ENCODE data around the gene TYK2.
"Not testable (repeated sequence)": the region's sequence is repeated elsewhere in the genome, so short reads cannot be mapped to it uniquely, and the experiment has no call there.

The TYK2 gene

GRCh38 chr19:10372690-10373089 lies 7.7 kb downstream of the TYK2 start:
- DNase-seq (ENCODE audit: low spot score): no peak

- DNase-seq (ENCODE audit: low spot score): no peak
These were observed 12.1 kb downstream of the TYK2 start for GRCh38 chr19:10368101-10368803.

- not testable (repeated sequence) for DNase-seq (ENCODE audit: low spot score)
These were observed 13.3 kb downstream of the TYK2 start for GRCh38 chr19:10366950-10367512.

- no peak for DNase-seq (ENCODE audit: low spot score)
These were observed 14.9 kb downstream of the TYK2 start for GRCh38 chr19:10365518-10365917.

- no peak for DNase-seq (ENCODE audit: low spot score)
These were observed 15.7 kb downstream of the TYK2 start for GRCh38 chr19:10364644-10365043.

GRCh38 chr19:10363789-10364281 lies 16.5 kb downstream of the TYK2 start:
- no peak for DNase-seq (ENCODE audit: low spot score)

GRCh38 chr19:10362259-10362658 lies 18.1 kb downstream of the TYK2 start:
- DNase-seq (ENCODE audit: low spot score): no peak

- DNase-seq (ENCODE audit: low spot score): no peak
These were observed 18.8 kb downstream of the TYK2 start for GRCh38 chr19:10361569-10362011.

GRCh38 chr19:10356431-10356830 lies 23.9 kb downstream of the TYK2 start:
- DNase-seq (ENCODE audit: low spot score): no peak

- no peak for DNase-seq (ENCODE audit: low spot score)
These were observed 26.5 kb downstream of the TYK2 start for GRCh38 chr19:10353793-10354391.

GRCh38 chr19:10352764-10353671 lies 27.4 kb downstream of the TYK2 start:
- DNase-seq (ENCODE audit: low spot score): no peak

- no peak for DNase-seq (ENCODE audit: low spot score)
These were observed 33.9 kb downstream of the TYK2 start for GRCh38 chr19:10346509-10346908.

GRCh38 chr19:10344780-10345179 lies 35.6 kb downstream of the TYK2 start:
- no peak for DNase-seq (ENCODE audit: low spot score)

- no peak for DNase-seq (ENCODE audit: low spot score)
These were observed 36.9 kb downstream of the TYK2 start for GRCh38 chr19:10343495-10343894.

- DNase-seq (ENCODE audit: low spot score): no peak
These were observed 40.4 kb downstream of the TYK2 start for GRCh38 chr19:10339977-10340376.

- no peak for DNase-seq (ENCODE audit: low spot score)
These were observed 40.9 kb downstream of the TYK2 start, which contains the start of gene ICAM3 for GRCh38 chr19:10339380-10339960. Gene ICAM3 (minus strand): TSS chr19:10339624. CDS start chr19:10339614, 10 bp downstream.

- DNase-seq (ENCODE audit: low spot score): no peak
These were observed 41.4 kb downstream of the TYK2 start for GRCh38 chr19:10338940-10339339.

- DNase-seq (ENCODE audit: low spot score): not testable (repeated sequence)
These were observed 43.6 kb downstream of the TYK2 start for GRCh38 chr19:10336725-10337124.

- DNase-seq (ENCODE audit: low spot score): no peak
These were observed 44.9 kb downstream of the TYK2 start for GRCh38 chr19:10335352-10335985.

GRCh38 chr19:10334588-10335351 lies 45.6 kb downstream of the TYK2 start:
- DNase-seq (ENCODE audit: low spot score): peak; percentile 90

All from SW480 (cell line).